K562 (cell line): ENCODE measurements around the gene CES5A.

Experiments used
- HDAC2 ChIP-seq: fragments of 450-650 bp; IDR thresholded peaks from 2 replicates; pipeline ENCODE4 v1.6.1; 2016; ENCODE audit warnings: mild to moderate bottlenecking
- POLR2A ChIP-seq: fragments of 450-650 bp; conservative IDR thresholded peaks from 2 replicates; pipeline ENCODE4 v1.6.1; 2016
- TF ChIP-seq, protein P1 (sequence below): fragments of 250-450 bp; sonication (Bioruptor Pico); IDR thresholded peaks from 2 replicates; pipeline ENCODE4 v1.4.0; 2020

GRCh38 chr16:55892821-55893220, 17.6 kb upstream of the CES5A start:
- TF ChIP-seq POLR2A (no peak), HDAC2 (no peak)
- TF ChIP-seq, protein P1, sequence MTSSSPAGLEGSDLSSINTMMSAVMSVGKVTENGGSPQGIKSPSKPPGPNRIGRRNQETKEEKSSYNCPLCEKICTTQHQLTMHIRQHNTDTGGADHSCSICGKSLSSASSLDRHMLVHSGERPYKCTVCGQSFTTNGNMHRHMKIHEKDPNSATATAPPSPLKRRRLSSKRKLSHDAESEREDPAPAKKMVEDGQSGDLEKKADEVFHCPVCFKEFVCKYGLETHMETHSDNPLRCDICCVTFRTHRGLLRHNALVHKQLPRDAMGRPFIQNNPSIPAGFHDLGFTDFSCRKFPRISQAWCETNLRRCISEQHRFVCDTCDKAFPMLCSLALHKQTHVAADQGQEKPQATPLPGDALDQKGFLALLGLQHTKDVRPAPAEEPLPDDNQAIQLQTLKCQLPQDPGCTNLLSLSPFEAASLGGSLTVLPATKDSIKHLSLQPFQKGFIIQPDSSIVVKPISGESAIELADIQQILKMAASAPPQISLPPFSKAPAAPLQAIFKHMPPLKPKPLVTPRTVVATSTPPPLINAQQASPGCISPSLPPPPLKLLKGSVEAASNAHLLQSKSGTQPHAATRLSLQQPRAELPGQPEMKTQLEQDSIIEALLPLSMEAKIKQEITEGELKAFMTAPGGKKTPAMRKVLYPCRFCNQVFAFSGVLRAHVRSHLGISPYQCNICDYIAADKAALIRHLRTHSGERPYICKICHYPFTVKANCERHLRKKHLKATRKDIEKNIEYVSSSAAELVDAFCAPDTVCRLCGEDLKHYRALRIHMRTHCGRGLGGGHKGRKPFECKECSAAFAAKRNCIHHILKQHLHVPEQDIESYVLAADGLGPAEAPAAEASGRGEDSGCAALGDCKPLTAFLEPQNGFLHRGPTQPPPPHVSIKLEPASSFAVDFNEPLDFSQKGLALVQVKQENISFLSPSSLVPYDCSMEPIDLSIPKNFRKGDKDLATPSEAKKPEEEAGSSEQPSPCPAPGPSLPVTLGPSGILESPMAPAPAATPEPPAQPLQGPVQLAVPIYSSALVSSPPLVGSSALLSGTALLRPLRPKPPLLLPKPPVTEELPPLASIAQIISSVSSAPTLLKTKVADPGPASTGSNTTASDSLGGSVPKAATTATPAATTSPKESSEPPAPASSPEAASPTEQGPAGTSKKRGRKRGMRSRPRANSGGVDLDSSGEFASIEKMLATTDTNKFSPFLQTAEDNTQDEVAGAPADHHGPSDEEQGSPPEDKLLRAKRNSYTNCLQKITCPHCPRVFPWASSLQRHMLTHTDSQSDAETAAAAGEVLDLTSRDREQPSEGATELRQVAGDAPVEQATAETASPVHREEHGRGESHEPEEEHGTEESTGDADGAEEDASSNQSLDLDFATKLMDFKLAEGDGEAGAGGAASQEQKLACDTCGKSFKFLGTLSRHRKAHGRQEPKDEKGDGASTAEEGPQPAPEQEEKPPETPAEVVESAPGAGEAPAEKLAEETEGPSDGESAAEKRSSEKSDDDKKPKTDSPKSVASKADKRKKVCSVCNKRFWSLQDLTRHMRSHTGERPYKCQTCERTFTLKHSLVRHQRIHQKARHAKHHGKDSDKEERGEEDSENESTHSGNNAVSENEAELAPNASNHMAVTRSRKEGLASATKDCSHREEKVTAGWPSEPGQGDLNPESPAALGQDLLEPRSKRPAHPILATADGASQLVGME (CRISPR knock-in tag) = no peak
